Progenitor cell of endocrine pancreas (in vitro differentiated cells): ENCODE data around the gene DCUN1D2. TPM values are rescaled to one million over a fixed set of nuclear protein-coding genes. Genes with fewer than 3 reads are reported as not detected.

Experiments
- DNase-seq: peaks from one replicate; pipeline ENCODE4 v3.0.0; 2021; ENCODE audit warnings: low spot score; ENCODE audit not compliant: unreplicated experiment
- H3K27ac Mint-ChIP-seq: 2 replicates; pipeline ENCODE4 v1.8.0; 2021; ENCODE audit warnings: mild to moderate bottlenecking, moderate library complexity, mixed read lengths
- H3K27me3 Mint-ChIP-seq: 2 replicates; pipeline ENCODE4 v1.8.0; 2021; ENCODE audit warnings: mixed read lengths
- H3K36me3 Mint-ChIP-seq: 2 replicates; pipeline ENCODE4 v1.8.0; 2022; ENCODE audit warnings: mixed read lengths; ENCODE audit not compliant: insufficient read depth
- H3K4me1 Mint-ChIP-seq: 2 replicates; pipeline ENCODE4 v1.8.0; 2021; ENCODE audit warnings: low read depth, mixed read lengths
- H3K4me3 Mint-ChIP-seq: 2 replicates; pipeline ENCODE4 v1.8.0; 2021; ENCODE audit warnings: low read depth, mild to moderate bottlenecking, moderate library complexity, mixed read lengths
- H3K9me3 Mint-ChIP-seq: 2 replicates; pipeline ENCODE4 v1.8.0; 2021; ENCODE audit warnings: low read depth, mixed read lengths
- total RNA-seq: library from RNA; stranded (reverse); gene quantifications from 2 replicates; pipeline ENCODE4 v1.2.1, GENCODE V29; 2021
- TF ChIP-seq, protein P1 (sequence below): fragments of 200-600 bp; sonication (generic); IDR thresholded peaks from one replicate; pipeline ENCODE4 v1.5.0; 2021; ENCODE audit warnings: antibody characterized with exemption, mild to moderate bottlenecking; ENCODE audit not compliant: unreplicated experiment

Gene DCUN1D2
- total RNA-seq, 1 donor from 2014 or later, result 51.2 TPM

DNA sequence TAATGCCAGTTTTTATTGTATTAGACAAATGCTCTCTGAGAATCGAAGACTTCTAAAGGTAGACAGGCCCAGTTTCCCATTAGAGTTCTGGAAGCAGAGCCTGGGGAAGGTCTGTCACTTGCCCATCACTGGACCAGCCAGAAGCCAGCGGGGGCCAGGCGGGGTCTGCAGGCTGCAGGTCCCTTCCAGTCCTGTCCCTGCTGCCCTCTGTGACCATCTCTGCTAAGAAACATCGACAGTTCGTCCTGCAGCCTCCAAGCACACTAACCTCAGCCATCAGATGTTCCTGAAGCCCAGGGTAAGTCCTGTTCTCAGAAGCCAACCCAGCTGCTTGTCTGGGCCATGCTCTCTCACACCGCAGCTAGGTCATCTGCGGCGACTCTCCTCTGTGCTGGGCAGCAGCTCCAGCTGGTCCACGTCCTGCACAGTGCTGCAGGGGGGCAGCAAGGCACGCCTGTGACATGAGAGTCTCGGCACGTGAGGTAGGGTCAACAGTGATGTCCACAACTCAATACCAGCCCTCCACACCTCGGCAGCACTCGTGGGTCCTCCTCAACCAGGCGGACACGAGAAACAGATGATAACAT, 34.3 kb downstream of the DCUN1D2 start:
- H3K36me3 Mint-ChIP-seq, result peaks cover 44% of the 10 kb centered on the region
- no peaks in the 10 kb centered on the region for H3K9me3 Mint-ChIP-seq
- TF ChIP-seq, protein P1, sequence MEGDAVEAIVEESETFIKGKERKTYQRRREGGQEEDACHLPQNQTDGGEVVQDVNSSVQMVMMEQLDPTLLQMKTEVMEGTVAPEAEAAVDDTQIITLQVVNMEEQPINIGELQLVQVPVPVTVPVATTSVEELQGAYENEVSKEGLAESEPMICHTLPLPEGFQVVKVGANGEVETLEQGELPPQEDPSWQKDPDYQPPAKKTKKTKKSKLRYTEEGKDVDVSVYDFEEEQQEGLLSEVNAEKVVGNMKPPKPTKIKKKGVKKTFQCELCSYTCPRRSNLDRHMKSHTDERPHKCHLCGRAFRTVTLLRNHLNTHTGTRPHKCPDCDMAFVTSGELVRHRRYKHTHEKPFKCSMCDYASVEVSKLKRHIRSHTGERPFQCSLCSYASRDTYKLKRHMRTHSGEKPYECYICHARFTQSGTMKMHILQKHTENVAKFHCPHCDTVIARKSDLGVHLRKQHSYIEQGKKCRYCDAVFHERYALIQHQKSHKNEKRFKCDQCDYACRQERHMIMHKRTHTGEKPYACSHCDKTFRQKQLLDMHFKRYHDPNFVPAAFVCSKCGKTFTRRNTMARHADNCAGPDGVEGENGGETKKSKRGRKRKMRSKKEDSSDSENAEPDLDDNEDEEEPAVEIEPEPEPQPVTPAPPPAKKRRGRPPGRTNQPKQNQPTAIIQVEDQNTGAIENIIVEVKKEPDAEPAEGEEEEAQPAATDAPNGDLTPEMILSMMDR, result no peak
- no peak overlapping the region for H3K4me3 Mint-ChIP-seq
- H3K27ac Mint-ChIP-seq, result no peak overlapping the region
- peaks cover 16% of the 10 kb centered on the region for H3K4me1 Mint-ChIP-seq
- peaks cover 3% of the 10 kb centered on the region for H3K27me3 Mint-ChIP-seq
- DNase-seq, result no peak

DNA sequence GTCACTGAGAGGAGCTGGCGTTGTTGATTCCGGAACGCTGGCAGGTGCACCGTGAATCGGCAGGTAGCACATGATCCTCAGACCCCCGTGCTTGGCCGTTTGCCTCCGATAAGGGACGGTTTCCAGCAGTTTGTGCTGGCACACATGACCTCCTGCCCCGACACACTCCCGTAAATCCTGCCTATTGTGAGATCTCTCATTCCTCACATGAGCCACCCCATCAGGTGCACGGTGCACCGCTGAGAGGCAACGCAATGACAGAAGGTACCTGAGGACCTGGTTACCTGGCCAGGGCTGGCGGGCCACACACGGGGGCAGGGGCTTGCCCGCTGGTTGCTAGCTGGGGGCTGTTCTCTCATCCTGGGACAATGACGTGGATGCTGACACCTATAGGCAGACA, 35.1 kb downstream of the DCUN1D2 start:
- H3K36me3 Mint-ChIP-seq, result peaks cover 43% of the 10 kb centered on the region
- no peak overlapping the region for H3K4me3 Mint-ChIP-seq
- no peak for DNase-seq
- H3K4me1 Mint-ChIP-seq, result peaks cover 13% of the 10 kb centered on the region
- H3K27me3 Mint-ChIP-seq, result peaks cover 3% of the 10 kb centered on the region
- H3K9me3 Mint-ChIP-seq, result no peaks in the 10 kb centered on the region
- TF ChIP-seq, protein P1, result no peak
- H3K27ac Mint-ChIP-seq, result peak overlapping the region; percentile 63

DNA sequence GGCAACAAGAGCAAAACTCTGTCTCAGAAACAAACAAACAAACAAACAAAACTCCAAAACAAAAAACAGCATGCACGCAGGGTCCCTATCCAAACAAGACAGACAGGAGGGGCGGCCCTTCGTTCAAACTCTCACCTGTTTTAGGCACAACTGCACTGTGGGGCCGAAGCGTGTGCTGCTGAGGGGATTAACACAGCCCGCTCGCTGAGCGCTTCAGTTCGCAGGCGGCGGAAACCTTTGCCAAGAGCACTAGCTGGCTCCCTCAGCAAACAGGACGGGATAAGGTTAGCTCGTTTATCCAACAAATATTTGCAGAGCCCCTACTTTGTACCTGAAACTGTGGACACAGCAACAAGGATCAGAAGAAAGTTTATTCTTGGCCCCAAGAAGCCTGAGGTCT, 35.6 kb downstream of the DCUN1D2 start:
- H3K4me3 Mint-ChIP-seq, result peak overlapping the region; percentile 5
- no peak for DNase-seq
- H3K9me3 Mint-ChIP-seq, result no peaks in the 10 kb centered on the region
- H3K36me3 Mint-ChIP-seq, result peaks cover 43% of the 10 kb centered on the region
- H3K27me3 Mint-ChIP-seq, result peaks cover 3% of the 10 kb centered on the region
- TF ChIP-seq, protein P1, result no peak
- peaks cover 14% of the 10 kb centered on the region for H3K4me1 Mint-ChIP-seq
- H3K27ac Mint-ChIP-seq, result peak overlapping the region; percentile 67

DNA sequence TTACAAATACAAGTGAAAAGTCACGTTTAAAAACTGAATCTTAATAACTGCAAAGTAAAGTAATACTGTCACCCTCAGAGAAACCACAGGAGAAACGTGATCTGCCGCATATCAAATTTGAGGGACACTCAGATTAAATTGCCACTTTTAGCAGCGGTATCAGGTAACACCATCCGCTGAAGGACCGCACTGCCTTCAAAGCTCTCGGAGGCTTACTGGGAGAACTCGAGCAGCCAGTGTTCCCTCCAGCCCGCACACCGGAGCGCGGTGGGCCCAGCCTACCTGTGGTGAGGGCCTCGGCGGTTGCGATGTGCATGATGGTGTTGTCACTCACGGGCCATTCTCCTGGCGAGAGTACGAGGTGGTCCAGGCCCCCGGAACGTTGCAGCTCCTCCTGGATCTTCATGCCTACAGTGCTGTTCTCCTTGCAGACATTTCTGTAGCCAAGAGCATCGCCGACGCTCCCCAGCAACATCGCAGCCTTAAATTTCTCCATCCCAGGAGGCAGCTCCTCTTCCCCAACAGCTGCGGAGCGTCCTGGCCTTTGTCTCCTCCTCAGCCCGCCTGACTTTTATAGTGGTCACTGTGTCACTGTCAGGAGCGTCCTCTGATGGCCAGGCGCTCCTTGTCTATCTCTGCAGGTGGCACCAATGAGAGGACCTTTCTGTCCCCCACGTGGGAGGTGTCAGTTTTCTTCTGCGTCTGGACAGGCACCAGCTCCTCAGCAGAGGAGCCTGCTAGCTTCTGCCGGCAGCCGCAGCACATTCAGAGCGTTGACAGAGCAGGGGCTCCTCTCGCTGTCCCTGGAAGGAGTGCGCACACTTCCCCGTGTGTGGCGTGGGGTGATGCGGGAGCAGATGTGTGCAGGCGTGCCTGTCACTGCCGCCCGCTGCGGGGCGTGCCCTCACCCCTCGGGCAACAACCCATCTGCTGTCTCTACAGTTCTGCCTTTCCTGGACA, 37.3 kb downstream of the DCUN1D2 start, which contains the start of gene ADPRHL1:
ADPRHL1 (minus strand) TSS at position 547 of the 960 bp plus-strand sequence; CDS start at position 496, 51 bp downstream.
- H3K4me3 Mint-ChIP-seq, result no peak within 1 kb of the TSS
- H3K27ac Mint-ChIP-seq, result no peak within 1 kb of the TSS
- H3K4me1 Mint-ChIP-seq, result peaks cover 14% of the 10 kb centered on the region
- H3K9me3 Mint-ChIP-seq, result no peaks in the 10 kb centered on the region
- TF ChIP-seq, protein P1, result no peak
- peaks cover 3% of the 10 kb centered on the region for H3K27me3 Mint-ChIP-seq
- no peak for DNase-seq
- peaks cover 36% of the 10 kb centered on the region for H3K36me3 Mint-ChIP-seq

DNA sequence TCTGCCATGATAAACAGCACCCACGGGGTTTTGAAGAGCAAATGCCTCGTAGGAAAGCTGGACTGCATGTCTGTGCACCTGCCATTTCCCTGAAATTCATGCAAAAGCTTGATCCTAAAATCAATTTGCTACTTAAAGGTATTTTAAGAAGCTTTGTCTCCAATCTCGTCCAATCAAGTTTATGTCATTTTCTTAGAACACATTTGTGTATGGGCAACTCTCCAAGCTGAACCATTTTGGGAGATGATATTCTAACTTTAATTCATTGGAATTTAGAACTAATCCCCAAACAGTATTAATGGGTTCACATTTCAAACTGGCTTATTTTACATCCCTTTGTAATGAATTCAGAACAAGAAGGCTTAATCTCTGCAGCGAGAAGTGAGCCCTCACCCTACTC, 38.0 kb downstream of the DCUN1D2 start:
- H3K9me3 Mint-ChIP-seq, result no peaks in the 10 kb centered on the region
- peaks cover 3% of the 10 kb centered on the region for H3K27me3 Mint-ChIP-seq
- H3K4me3 Mint-ChIP-seq, result no peak overlapping the region
- peaks cover 33% of the 10 kb centered on the region for H3K36me3 Mint-ChIP-seq
- H3K27ac Mint-ChIP-seq, result no peak overlapping the region
- no peak for DNase-seq
- H3K4me1 Mint-ChIP-seq, result peaks cover 14% of the 10 kb centered on the region
- TF ChIP-seq, protein P1, result no peak
